Measurements from ENCODE around the gene DOK7.
A peak's percentile ranks its signal among the peaks of the same experiment; 100 is the strongest.

GRCh38 chr4:3465698-3466671 is 2.9 kb downstream of the DOK7 start:
- TF ChIP-seq, protein P1, sequence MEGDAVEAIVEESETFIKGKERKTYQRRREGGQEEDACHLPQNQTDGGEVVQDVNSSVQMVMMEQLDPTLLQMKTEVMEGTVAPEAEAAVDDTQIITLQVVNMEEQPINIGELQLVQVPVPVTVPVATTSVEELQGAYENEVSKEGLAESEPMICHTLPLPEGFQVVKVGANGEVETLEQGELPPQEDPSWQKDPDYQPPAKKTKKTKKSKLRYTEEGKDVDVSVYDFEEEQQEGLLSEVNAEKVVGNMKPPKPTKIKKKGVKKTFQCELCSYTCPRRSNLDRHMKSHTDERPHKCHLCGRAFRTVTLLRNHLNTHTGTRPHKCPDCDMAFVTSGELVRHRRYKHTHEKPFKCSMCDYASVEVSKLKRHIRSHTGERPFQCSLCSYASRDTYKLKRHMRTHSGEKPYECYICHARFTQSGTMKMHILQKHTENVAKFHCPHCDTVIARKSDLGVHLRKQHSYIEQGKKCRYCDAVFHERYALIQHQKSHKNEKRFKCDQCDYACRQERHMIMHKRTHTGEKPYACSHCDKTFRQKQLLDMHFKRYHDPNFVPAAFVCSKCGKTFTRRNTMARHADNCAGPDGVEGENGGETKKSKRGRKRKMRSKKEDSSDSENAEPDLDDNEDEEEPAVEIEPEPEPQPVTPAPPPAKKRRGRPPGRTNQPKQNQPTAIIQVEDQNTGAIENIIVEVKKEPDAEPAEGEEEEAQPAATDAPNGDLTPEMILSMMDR (IDR thresholded peaks at IDR 0.05), result peak in 1 of 7 experiments; percentile 20
- no peak for TF ChIP-seq POLR2A (IDR thresholded peaks at IDR 0.05)

Measured in body of pancreas (tissue), 4 donors.